Activated effector memory CD4-positive, alpha-beta T cell treated with Interleukin-2 at 50 U/mL for 16 hours (primary cell): ENCODE results near the gene NCAPH2.
"Not testable (repeated sequence)": the region's sequence is repeated elsewhere in the genome, so short reads cannot be mapped to it uniquely, and the experiment has no call there.

ENCODE experiments used
- DNase-seq: peaks from one replicate; pipeline ENCODE4 v3.0.0-alpha.2; 2020

Gene NCAPH2

GRCh38 chr22:50531546-50531961, 23.5 kb downstream of the NCAPH2 start:
- peak; percentile 57 for DNase-seq

GRCh38 chr22:50531962-50532674, 24.1 kb downstream of the NCAPH2 start:
- DNase-seq, result no peak

GRCh38 chr22:50532824-50533796, 25.1 kb downstream of the NCAPH2 start:
- no peak for DNase-seq

GRCh38 chr22:50533856-50534711, 26.1 kb downstream of the NCAPH2 start:
- DNase-seq, result not testable (repeated sequence)

- DNase-seq, result no peak
These were observed 27.1 kb downstream of the NCAPH2 start for GRCh38 chr22:50535113-50535512.

GRCh38 chr22:50536226-50536625, 28.2 kb downstream of the NCAPH2 start:
- no peak for DNase-seq

GRCh38 chr22:50537765-50538164, 29.7 kb downstream of the NCAPH2 start:
- no peak for DNase-seq

- no peak for DNase-seq
These were observed 32.4 kb downstream of the NCAPH2 start for GRCh38 chr22:50540381-50540780.

- DNase-seq, result not testable (repeated sequence)
These were observed 33.6 kb downstream of the NCAPH2 start for GRCh38 chr22:50541667-50542026.

GRCh38 chr22:50542416-50542927, 34.4 kb downstream of the NCAPH2 start:
- no peak for DNase-seq

GRCh38 chr22:50544078-50544745, 36.2 kb downstream of the NCAPH2 start:
- peak; percentile 73 for DNase-seq

- DNase-seq, result no peak
These were observed 36.8 kb downstream of the NCAPH2 start for GRCh38 chr22:50544746-50545253.

- no peak for DNase-seq
These were observed 37.7 kb downstream of the NCAPH2 start, which contains the start of gene KLHDC7B for GRCh38 chr22:50545522-50546325. Gene KLHDC7B (plus strand): TSS chr22:50545899. CDS start chr22:50546244, 345 bp downstream.

- no peak for DNase-seq
These were observed 38.6 kb downstream of the NCAPH2 start for GRCh38 chr22:50546326-50547262.

- DNase-seq, result no peak
These were observed 39.4 kb downstream of the NCAPH2 start for GRCh38 chr22:50547263-50547985.

GRCh38 chr22:50548040-50548920, 40.3 kb downstream of the NCAPH2 start:
- DNase-seq, result peak; percentile 62

GRCh38 chr22:50548921-50549790, 41.1 kb downstream of the NCAPH2 start:
- no peak for DNase-seq
